GM18526 (cell line): Measurements from ENCODE around the gene ZNF574.

ENCODE experiments used
- POLR2A ChIP-seq: IDR thresholded peaks from 3 replicates; pipeline ENCODE4 v1.6.1; 2011; ENCODE audit not compliant: insufficient read length; ENCODE audit errors: extremely low read depth

Gene ZNF574

GRCh38 chr19:42071247-42071646 lies 4.7 kb upstream of the ZNF574 start:
- no peak for TF ChIP-seq POLR2A

GRCh38 chr19:42074513-42075363 lies 1.2 kb upstream of the ZNF574 start:
- no peak for TF ChIP-seq POLR2A

- no peak for TF ChIP-seq POLR2A
Measured at GRCh38 chr19:42075364-42075615, 676 bp upstream of the ZNF574 start.

DNA sequence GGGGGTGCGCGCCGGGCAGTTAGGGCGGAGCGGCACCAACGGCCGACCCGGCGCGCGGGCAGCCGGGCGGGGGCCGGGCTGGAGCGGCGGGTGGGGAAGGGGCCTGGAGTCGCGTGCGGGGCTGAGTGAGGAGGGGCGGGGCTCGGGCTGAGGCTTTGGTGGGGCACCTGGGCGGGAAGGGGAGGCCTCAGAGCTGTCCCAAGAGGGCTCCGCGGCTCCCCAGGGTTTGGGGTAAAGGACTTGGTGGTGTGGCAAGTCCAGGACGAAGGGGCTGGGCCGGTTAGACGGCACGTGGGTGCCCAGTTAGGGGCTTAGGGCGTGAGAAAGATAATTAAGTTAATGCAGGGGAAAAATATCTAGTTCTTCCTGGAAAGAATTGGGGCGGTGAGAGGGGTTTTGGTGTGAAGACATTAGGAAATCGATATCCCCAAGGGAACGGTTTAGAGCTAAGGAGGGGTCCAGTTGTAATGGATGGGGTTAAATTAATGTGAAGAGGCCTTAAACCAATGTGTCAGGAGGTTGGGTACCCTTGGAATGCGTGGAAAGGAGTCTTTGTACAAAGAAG lies 496 bp downstream of the ZNF574 start:
- TF ChIP-seq POLR2A = no peak

DNA sequence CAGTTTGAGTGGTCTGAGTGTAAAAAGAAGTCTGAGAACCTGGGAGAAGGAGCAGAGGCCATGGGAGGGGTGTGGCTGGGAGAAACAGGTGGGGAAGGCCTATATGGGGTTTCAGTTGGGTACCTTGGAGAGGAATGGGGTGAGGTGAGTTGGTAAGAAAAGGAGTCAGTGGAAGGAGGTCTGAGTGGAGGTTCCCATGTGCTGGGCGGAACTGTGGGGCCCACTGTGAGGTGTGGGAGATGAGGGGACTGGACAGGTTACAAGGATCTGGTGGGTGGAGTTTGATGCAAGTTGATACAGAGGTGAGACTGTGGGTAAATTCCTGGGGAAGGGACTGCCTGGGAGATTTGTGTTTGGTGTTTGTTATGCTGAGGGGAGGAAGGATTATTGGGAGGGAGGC lies 2.1 kb downstream of the ZNF574 start:
- no peak for TF ChIP-seq POLR2A

DNA sequence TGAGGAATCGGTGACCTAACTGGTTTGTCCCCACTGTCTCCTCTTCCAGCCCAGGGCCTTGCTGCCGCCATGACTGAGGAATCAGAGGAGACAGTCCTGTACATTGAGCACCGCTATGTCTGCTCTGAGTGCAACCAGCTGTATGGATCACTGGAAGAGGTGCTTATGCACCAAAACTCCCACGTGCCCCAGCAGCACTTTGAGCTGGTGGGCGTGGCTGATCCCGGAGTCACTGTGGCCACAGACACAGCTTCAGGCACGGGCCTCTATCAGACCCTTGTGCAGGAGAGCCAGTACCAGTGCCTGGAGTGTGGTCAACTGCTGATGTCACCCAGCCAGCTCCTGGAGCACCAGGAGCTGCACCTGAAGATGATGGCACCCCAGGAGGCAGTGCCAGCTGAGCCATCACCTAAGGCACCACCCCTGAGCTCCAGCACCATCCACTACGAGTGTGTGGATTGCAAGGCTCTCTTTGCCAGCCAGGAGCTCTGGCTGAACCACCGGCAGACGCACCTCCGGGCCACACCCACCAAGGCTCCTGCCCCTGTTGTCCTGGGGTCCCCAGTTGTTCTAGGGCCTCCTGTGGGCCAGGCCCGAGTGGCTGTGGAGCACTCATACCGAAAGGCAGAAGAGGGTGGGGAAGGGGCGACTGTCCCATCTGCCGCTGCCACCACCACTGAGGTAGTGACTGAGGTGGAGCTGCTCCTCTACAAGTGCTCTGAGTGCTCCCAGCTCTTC lies 2.7 kb downstream of the ZNF574 start:
- TF ChIP-seq POLR2A = no peak

DNA sequence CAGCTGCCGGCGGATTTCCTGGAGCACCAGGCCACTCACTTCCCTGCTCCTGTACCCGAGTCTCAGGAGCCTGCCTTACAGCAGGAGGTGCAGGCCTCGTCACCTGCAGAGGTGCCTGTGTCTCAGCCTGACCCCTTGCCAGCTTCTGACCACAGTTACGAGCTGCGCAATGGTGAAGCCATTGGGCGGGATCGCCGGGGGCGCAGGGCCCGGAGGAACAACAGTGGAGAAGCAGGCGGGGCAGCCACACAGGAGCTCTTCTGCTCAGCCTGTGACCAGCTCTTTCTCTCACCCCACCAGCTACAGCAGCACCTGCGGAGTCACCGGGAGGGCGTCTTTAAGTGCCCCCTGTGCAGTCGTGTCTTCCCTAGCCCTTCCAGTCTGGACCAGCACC lies 3.3 kb downstream of the ZNF574 start:
- no peak for TF ChIP-seq POLR2A

DNA sequence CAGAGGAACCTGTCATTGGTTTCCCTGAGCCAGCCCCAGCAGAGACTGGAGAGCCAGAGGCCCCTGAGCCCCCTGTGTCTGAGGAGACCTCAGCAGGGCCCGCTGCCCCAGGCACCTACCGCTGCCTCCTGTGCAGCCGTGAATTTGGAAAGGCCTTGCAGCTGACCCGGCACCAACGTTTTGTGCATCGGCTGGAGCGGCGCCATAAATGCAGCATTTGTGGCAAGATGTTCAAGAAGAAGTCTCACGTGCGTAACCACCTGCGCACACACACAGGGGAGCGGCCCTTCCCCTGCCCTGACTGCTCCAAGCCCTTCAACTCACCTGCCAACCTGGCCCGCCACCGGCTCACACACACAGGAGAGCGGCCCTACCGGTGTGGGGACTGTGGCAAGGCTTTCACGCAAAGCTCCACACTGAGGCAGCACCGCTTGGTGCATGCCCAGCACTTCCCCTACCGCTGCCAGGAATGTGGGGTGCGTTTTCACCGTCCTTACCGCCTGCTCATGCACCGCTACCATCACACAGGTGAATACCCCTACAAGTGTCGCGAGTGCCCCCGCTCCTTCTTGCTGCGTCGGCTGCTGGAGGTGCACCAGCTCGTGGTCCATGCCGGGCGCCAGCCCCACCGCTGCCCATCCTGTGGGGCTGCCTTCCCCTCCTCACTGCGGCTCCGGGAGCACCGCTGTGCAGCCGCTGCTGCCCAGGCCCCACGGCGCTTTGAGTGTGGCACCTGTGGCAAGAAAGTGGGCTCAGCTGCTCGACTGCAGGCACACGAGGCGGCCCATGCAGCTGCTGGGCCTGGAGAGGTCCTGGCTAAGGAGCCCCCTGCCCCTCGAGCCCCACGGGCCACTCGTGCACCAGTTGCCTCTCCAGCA lies 4.2 kb downstream of the ZNF574 start:
- TF ChIP-seq POLR2A = no peak

DNA sequence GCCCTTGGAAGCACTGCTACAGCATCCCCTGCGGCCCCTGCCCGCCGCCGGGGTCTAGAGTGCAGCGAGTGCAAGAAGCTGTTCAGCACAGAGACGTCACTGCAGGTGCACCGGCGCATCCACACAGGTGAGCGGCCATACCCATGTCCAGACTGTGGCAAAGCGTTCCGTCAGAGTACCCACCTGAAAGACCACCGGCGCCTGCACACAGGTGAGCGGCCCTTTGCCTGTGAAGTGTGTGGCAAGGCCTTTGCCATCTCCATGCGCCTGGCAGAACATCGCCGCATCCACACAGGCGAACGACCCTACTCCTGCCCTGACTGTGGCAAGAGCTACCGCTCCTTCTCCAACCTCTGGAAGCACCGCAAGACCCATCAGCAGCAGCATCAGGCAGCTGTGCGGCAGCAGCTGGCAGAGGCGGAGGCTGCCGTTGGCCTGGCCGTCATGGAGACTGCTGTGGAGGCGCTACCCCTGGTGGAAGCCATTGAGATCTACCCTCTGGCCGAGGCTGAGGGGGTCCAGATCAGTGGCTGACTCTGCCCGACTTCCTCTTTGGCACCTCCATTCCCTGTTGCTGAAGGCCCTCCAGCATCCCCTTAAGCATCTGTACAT lies 4.9 kb downstream of the ZNF574 start:
- TF ChIP-seq POLR2A = no peak

GRCh38 chr19:42081584-42082203 lies 5.7 kb downstream of the ZNF574 start:
- TF ChIP-seq POLR2A = no peak

DNA sequence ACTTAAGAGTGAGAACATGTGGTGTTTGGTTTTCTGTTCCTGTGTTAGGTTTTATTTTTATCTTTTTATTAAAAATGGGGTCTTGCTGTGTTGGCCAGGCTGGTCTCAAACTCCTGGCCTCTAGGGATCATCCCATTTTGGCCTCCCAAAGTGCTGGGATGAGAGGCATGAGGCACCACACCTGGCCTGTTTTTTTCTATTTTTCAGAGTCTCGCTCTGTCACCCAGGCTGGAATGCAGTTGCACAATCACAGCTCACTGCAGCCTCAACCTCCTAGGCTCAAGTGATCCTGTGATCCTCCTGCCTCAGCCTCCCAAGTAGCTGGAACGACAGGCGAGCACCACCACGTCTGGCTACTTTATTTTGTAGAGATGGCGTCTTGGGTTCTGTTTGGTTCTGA lies 7.6 kb downstream of the ZNF574 start:
- TF ChIP-seq POLR2A = no peak

- TF ChIP-seq POLR2A = no peak
Measured at GRCh38 chr19:42086188-42086736, 10.3 kb downstream of the ZNF574 start.

DNA sequence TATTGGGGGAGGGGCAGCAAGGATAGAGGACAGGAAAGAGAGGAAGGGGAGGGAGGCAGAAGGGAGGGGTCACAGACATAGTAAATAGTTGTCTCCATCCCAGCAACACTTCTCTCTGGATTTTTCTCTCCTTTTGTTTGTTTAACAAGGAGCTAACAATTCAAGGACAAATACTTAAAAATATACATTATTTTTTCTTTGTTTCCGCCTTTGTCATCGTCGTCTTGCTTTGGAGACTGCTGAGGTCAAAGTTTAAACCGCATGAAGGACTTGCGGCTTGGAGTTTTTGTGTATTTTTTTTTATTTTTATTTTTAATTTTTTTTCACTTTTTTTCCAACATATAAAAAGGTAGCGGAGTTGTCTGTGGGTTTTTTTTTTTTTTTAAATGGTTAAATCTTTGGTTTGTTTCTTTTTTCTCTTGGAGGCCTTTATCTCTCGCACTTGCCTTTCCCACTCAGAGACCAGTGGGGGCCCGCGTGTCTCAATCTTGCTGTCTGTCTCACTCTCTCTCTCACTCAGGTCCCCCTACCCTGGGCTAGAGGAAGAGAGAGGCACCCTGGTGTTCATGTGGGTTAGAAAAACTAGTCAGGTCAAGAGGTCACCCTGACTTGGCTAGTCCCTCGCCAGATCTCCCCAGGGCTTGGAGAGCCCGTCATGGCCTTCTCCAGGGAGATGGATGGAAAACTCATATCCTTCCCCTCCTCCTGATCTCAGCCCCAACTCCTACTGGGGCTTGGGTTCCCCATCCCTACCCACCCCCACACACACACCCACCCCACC lies 11.0 kb downstream of the ZNF574 start:
- TF ChIP-seq POLR2A = no peak
